ENCODE data around the gene RARB. TPM values are rescaled to one million over a fixed set of nuclear protein-coding genes. Genes with fewer than 3 reads are reported as not detected.

The RARB gene
- total and polyA plus RNA-seq, 9 of the 15 experiments (the other 6 are each of a cell fraction or from before 2014, with no cell fraction given), result 0.15 to 1.3 (median 0.27) TPM

DNA sequence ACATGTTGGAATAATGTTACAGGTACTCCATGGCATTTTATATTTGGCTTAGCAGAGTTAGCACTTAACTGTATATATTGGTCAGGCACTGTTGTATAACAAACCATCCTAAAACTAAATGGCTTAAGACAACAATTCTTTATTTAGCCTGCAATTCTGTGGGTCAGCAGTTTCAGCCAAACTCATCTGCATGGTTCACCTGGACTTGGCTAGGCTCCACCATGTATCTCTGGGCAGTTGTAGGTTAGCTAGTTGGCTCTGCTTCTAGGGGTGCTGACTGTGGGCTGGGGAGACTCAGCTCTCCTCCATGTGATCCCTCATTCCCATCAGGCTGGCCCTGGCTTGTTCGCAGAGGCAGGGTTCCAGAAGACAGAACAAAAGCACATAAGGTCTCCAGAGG is 34.4 kb downstream of the RARB start:
- 0% methylated on average over 1 of the region's 1 CpG for WGBS (ENCODE audit: insufficient coverage, low coverage, missing lambda C conversion rate)
- in situ Hi-C loops (cut with MboI) (no loop called here), intact Hi-C loops (cut with micrococcal nuclease) (no loop called here)
- no peak overlapping the region for H3K9ac ChIP-seq (ENCODE audit: insufficient read depth in 1 of 2, low read depth in 2 of 2, low read length in 2 of 2)
- CTCF ChIA-PET (ENCODE audit: low intra/inter-chr PET ratio), result no interaction called here
- no peak overlapping the region for H3K4me3 ChIP-seq
- H4K20me1 ChIP-seq (replicated peaks; ENCODE audit: control insufficient read depth, insufficient read depth, low read length), result no peaks in the 10 kb centered on the region
- no peaks in the 10 kb centered on the region for H3K9me3 ChIP-seq (replicated peaks; ENCODE audit: control insufficient read depth, insufficient read depth, low read depth, low read length)
- no peaks in the 10 kb centered on the region for H3K4me1 ChIP-seq (replicated peaks in 1 of 2; ENCODE audit: control insufficient read depth in 2 of 2, insufficient read depth in 2 of 2, low read length in 2 of 2)
- POLR2A ChIA-PET, result no interaction called here
- DNase-seq (ENCODE audit: extremely low read depth in 1 of 4, low spot score in 3 of 4), result no peak
- no TSS peak for BruUV-seq (replicated peaks)
- H3K4me2 ChIP-seq (ENCODE audit: insufficient read depth, low read length), result no peak overlapping the region
- H3K79me2 ChIP-seq (ENCODE audit: control insufficient read depth, insufficient read depth, low read length), result no peaks in the 10 kb centered on the region
- H3K27me3 ChIP-seq (ENCODE audit: control insufficient read depth in 2 of 2, insufficient read depth in 2 of 2, low read length in 2 of 2), result no peaks in the 10 kb centered on the region
- H3K36me3 ChIP-seq (ENCODE audit: control insufficient read depth, insufficient read depth, low read length), result no peaks in the 10 kb centered on the region
- H3K9me1 ChIP-seq (ENCODE audit: control insufficient read depth, insufficient read depth, low read length), result no peaks in the 10 kb centered on the region
- no peak for TF ChIP-seq ZNF347 (CRISPR knock-in tag; IDR thresholded peaks at IDR 0.05; ENCODE audit: low read depth)
- no peak for TF ChIP-seq ZNF561 (CRISPR knock-in tag; conservative IDR thresholded peaks at IDR 0.05)
- TF ChIP-seq, protein P1, sequence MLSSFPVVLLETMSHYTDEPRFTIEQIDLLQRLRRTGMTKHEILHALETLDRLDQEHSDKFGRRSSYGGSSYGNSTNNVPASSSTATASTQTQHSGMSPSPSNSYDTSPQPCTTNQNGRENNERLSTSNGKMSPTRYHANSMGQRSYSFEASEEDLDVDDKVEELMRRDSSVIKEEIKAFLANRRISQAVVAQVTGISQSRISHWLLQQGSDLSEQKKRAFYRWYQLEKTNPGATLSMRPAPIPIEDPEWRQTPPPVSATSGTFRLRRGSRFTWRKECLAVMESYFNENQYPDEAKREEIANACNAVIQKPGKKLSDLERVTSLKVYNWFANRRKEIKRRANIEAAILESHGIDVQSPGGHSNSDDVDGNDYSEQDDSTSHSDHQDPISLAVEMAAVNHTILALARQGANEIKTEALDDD (IDR thresholded peaks at IDR 0.05), result no peak
- TF ChIP-seq SLC30A9 (CRISPR knock-in tag; IDR thresholded peaks at IDR 0.05), result no peak
- no peak for TF ChIP-seq PHTF2 (CRISPR knock-in tag; IDR thresholded peaks at IDR 0.05)
- no peak for TF ChIP-seq ZNF695 (CRISPR knock-in tag; IDR thresholded peaks at IDR 0.05)
- TF ChIP-seq KLF10 (CRISPR knock-in tag; IDR thresholded peaks at IDR 0.05), result no peak
- TF ChIP-seq FOXJ3 (CRISPR knock-in tag; IDR thresholded peaks at IDR 0.05), result no peak
- no peak for TF ChIP-seq PTBP1 (IDR thresholded peaks at IDR 0.05; ENCODE audit: low read depth, low read length)
- TF ChIP-seq, protein P2, sequence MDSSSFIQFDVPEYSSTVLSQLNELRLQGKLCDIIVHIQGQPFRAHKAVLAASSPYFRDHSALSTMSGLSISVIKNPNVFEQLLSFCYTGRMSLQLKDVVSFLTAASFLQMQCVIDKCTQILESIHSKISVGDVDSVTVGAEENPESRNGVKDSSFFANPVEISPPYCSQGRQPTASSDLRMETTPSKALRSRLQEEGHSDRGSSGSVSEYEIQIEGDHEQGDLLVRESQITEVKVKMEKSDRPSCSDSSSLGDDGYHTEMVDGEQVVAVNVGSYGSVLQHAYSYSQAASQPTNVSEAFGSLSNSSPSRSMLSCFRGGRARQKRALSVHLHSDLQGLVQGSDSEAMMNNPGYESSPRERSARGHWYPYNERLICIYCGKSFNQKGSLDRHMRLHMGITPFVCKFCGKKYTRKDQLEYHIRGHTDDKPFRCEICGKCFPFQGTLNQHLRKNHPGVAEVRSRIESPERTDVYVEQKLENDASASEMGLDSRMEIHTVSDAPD (CRISPR knock-in tag; IDR thresholded peaks at IDR 0.05), result no peak
- TF ChIP-seq RFX7 (CRISPR knock-in tag; IDR thresholded peaks at IDR 0.05), result no peak
- TF ChIP-seq, protein P3, sequence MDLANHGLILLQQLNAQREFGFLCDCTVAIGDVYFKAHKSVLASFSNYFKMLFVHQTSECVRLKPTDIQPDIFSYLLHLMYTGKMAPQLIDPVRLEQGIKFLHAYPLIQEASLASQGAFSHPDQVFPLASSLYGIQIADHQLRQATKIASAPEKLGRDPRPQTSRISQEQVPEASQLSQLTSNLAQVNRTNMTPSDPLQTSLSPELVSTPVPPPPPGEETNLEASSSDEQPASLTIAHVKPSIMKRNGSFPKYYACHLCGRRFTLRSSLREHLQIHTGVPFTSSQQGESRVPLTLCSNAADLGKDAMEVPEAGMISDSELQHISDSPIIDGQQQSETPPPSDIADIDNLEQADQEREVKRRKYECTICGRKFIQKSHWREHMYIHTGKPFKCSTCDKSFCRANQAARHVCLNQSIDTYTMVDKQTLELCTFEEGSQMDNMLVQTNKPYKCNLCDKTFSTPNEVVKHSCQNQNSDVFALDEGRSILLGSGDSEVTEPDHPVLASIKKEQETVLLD (IDR thresholded peaks at IDR 0.05), result no peak
- no peak for TF ChIP-seq KAT7 (CRISPR knock-in tag; IDR thresholded peaks at IDR 0.05; ENCODE audit: borderline replicate concordance)
- no peak for ATAC-seq
- H2AFZ ChIP-seq (ENCODE audit: low read depth, low read length), result no peak overlapping the region
- FAIRE-seq, result no peak
- H3K27ac ChIP-seq (ENCODE audit: extremely low read depth, low read depth, low read length), result no peak overlapping the region

All from K562 (cell line).